ENCODE results near the gene KRTAP19-7. TPM values are rescaled to one million over a fixed set of nuclear protein-coding genes. Genes with fewer than 3 reads are reported as not detected.

Gene KRTAP19-7
- total RNA-seq, 1 experiment from 2014 or later, result not detected

DNA sequence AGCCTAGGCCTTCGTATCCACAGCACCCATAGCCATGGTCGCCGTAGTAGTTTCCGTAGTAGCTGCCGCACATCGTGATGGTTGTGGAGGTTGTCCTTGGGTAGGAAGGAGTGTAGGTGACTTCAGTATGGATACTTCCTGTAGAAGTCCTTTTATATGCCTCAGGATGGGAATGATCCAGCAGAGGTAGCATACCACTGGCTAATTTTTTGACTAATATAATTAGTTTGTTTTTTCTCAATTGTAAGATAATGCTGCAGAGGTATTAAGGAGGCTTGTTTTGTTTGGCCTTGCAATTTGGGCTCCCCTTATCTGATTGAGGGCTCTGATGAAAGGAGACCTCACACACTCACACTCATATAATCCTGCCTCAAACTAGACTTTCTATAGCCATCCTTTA, 37.7 kb upstream of the KRTAP19-7 start, which contains the start of gene KRTAP6-2:
Gene KRTAP6-2 (minus strand): TSS at position 101 of the 400 bp plus-strand sequence. CDS start 28 bp downstream, at position 73.
- ATAC-seq, result no peak
- Histone ChIP-seq H3K9me3 (ENCODE audit: low read length) (no peaks in the 10 kb centered on the region), H3K9ac (ENCODE audit: low read length) (no peak within 1 kb of the TSS), H2AFZ (ENCODE audit: low read length) (no peak within 1 kb of the TSS), H3K4me1 (ENCODE audit: insufficient read depth, low read length) (no peaks in the 10 kb centered on the region), H3K9me2 (replicated peaks; ENCODE audit: low read length) (no peaks in the 10 kb centered on the region), H3K36me3 (ENCODE audit: low read depth, low read length) (no peaks in the 10 kb centered on the region), H3F3A (ENCODE audit: low read length, unreplicated experiment) (no peaks in the 10 kb centered on the region), H3K4me2 (ENCODE audit: low read length) (no peak within 1 kb of the TSS), H4K20me1 (ENCODE audit: low read length) (no peaks in the 10 kb centered on the region), H3K79me2 (ENCODE audit: low read length) (no peaks in the 10 kb centered on the region), H3K27me3 (ENCODE audit: low read length) (no peaks in the 10 kb centered on the region), H3K4me3 (ENCODE audit: low read length) (no peak within 1 kb of the TSS), H3K27ac (ENCODE audit: low read length) (no peak within 1 kb of the TSS)
- intact Hi-C loops (cut with micrococcal nuclease), result no loop called here
- DNase-seq, result no peak
- no TSS peak for BruUV-seq (replicated peaks)
- TF ChIP-seq, protein P1, sequence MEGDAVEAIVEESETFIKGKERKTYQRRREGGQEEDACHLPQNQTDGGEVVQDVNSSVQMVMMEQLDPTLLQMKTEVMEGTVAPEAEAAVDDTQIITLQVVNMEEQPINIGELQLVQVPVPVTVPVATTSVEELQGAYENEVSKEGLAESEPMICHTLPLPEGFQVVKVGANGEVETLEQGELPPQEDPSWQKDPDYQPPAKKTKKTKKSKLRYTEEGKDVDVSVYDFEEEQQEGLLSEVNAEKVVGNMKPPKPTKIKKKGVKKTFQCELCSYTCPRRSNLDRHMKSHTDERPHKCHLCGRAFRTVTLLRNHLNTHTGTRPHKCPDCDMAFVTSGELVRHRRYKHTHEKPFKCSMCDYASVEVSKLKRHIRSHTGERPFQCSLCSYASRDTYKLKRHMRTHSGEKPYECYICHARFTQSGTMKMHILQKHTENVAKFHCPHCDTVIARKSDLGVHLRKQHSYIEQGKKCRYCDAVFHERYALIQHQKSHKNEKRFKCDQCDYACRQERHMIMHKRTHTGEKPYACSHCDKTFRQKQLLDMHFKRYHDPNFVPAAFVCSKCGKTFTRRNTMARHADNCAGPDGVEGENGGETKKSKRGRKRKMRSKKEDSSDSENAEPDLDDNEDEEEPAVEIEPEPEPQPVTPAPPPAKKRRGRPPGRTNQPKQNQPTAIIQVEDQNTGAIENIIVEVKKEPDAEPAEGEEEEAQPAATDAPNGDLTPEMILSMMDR (conservative IDR thresholded peaks at IDR 0.05; ENCODE audit: low read depth, low read length), result no peak
- TF ChIP-seq EZH2 (IDR thresholded peaks at IDR 0.05; ENCODE audit: low read length, unreplicated experiment) (no peak), EZH2phosphoT487 (IDR thresholded peaks at IDR 0.05; ENCODE audit: borderline replicate concordance, low read length) (no peak)
- ChIA-PET CTCF (no interaction called here), POLR2A (ENCODE audit: unreplicated experiment) (no interaction called here)

GRCh38 chr21:30592140-30592539, 31.0 kb upstream of the KRTAP19-7 start, which contains the start of gene KRTAP6-3:
Gene KRTAP6-3, plus strand, starts transcription at chr21:30592440. Its CDS starts 6 bp downstream, at chr21:30592446.
- Histone ChIP-seq H3K79me2 (ENCODE audit: low read length) (no peaks in the 10 kb centered on the region), H3K36me3 (ENCODE audit: low read depth, low read length) (no peaks in the 10 kb centered on the region), H3K27ac (ENCODE audit: low read length) (no peak within 1 kb of the TSS), H3K9ac (ENCODE audit: low read length) (no peak within 1 kb of the TSS), H3K4me1 (ENCODE audit: insufficient read depth, low read length) (no peaks in the 10 kb centered on the region), H3K27me3 (ENCODE audit: low read length) (no peaks in the 10 kb centered on the region), H4K20me1 (ENCODE audit: low read length) (no peaks in the 10 kb centered on the region), H3K4me2 (ENCODE audit: low read length) (no peak within 1 kb of the TSS), H3F3A (ENCODE audit: low read length, unreplicated experiment) (no peaks in the 10 kb centered on the region), H2AFZ (ENCODE audit: low read length) (no peak within 1 kb of the TSS), H3K9me2 (replicated peaks; ENCODE audit: low read length) (no peaks in the 10 kb centered on the region), H3K9me3 (ENCODE audit: low read length) (no peaks in the 10 kb centered on the region), H3K4me3 (ENCODE audit: low read length) (no peak within 1 kb of the TSS)
- no TSS peak for BruUV-seq (replicated peaks)
- ChIA-PET POLR2A (ENCODE audit: unreplicated experiment) (no interaction called here), CTCF (no interaction called here)
- no peak for ATAC-seq
- no peak for DNase-seq
- TF ChIP-seq EZH2 (IDR thresholded peaks at IDR 0.05; ENCODE audit: low read length, unreplicated experiment), result no peak
- TF ChIP-seq, protein P1 (conservative IDR thresholded peaks at IDR 0.05; ENCODE audit: low read depth, low read length), result no peak
- TF ChIP-seq EZH2phosphoT487 (IDR thresholded peaks at IDR 0.05; ENCODE audit: borderline replicate concordance, low read length), result no peak
- intact Hi-C loops (cut with micrococcal nuclease), result no loop called here

GRCh38 chr21:30590297-30590696, 29.2 kb upstream of the KRTAP19-7 start, which contains the start of gene KRTAP22-2:
Gene KRTAP22-2, minus strand, starts transcription at chr21:30590397.
- no peak within 1 kb of the TSS for H2AFZ ChIP-seq (ENCODE audit: low read length)
- H4K20me1 ChIP-seq (ENCODE audit: low read length), result no peaks in the 10 kb centered on the region
- intact Hi-C loops (cut with micrococcal nuclease), result no loop called here
- no peaks in the 10 kb centered on the region for H3K9me2 ChIP-seq (replicated peaks; ENCODE audit: low read length)
- no peak for ATAC-seq
- TF ChIP-seq, protein P1 (conservative IDR thresholded peaks at IDR 0.05; ENCODE audit: low read depth, low read length), result no peak
- TF ChIP-seq EZH2 (IDR thresholded peaks at IDR 0.05; ENCODE audit: low read length, unreplicated experiment) (no peak), EZH2phosphoT487 (IDR thresholded peaks at IDR 0.05; ENCODE audit: borderline replicate concordance, low read length) (no peak)
- no peaks in the 10 kb centered on the region for H3K9me3 ChIP-seq (ENCODE audit: low read length)
- ChIA-PET POLR2A (ENCODE audit: unreplicated experiment) (no interaction called here), CTCF (no interaction called here)
- H3K9ac ChIP-seq (ENCODE audit: low read length), result no peak within 1 kb of the TSS
- H3K4me3 ChIP-seq (ENCODE audit: low read length), result no peak within 1 kb of the TSS
- no peaks in the 10 kb centered on the region for H3K27me3 ChIP-seq (ENCODE audit: low read length)
- no peak for DNase-seq
- no peaks in the 10 kb centered on the region for H3K79me2 ChIP-seq (ENCODE audit: low read length)
- H3K27ac ChIP-seq (ENCODE audit: low read length), result no peak within 1 kb of the TSS
- no peak within 1 kb of the TSS for H3K4me2 ChIP-seq (ENCODE audit: low read length)
- no TSS peak for BruUV-seq (replicated peaks)
- H3K4me1 ChIP-seq (ENCODE audit: insufficient read depth, low read length), result no peaks in the 10 kb centered on the region
- H3F3A ChIP-seq (ENCODE audit: low read length, unreplicated experiment), result no peaks in the 10 kb centered on the region
- no peaks in the 10 kb centered on the region for H3K36me3 ChIP-seq (ENCODE audit: low read depth, low read length)
